GM12801 (cell line): Measurements from ENCODE around the gene CSMD2.
A peak's percentile ranks its signal among the peaks of the same experiment; 100 is the strongest.

Experiments
- CTCF ChIP-seq: IDR thresholded peaks from one replicate; pipeline ENCODE4 v1.5.1; 2011; ENCODE audit warnings: control low read depth; ENCODE audit not compliant: insufficient read length; ENCODE audit errors: extremely low read depth

CSMD2 gene

GRCh38 chr1:33473900-33474299 is 691.1 kb downstream of the CSMD2 start:
- TF ChIP-seq CTCF, result no peak

- TF ChIP-seq CTCF, result no peak
Observed at GRCh38 chr1:33472269-33472980, 692.6 kb downstream of the CSMD2 start, which contains the start of gene ZSCAN20. Gene ZSCAN20, plus strand, starts transcription at chr1:33472645. Its CDS starts 6,644 bp downstream, at chr1:33479289.

GRCh38 chr1:33471416-33471815 is 693.6 kb downstream of the CSMD2 start:
- TF ChIP-seq CTCF, result no peak

- peak; percentile 18 for TF ChIP-seq CTCF
Observed at GRCh38 chr1:33470495-33471012, 694.5 kb downstream of the CSMD2 start.

- no peak for TF ChIP-seq CTCF
Observed at GRCh38 chr1:33469691-33470090, 695.3 kb downstream of the CSMD2 start.

- TF ChIP-seq CTCF, result no peak
Observed at GRCh38 chr1:33468967-33469366, 696.1 kb downstream of the CSMD2 start.

- no peak for TF ChIP-seq CTCF
Observed at GRCh38 chr1:33468531-33468930, 696.5 kb downstream of the CSMD2 start.
